SK-N-MC (cell line): Measurements from ENCODE around the gene DEPP1.

Source experiments
- DNase-seq: peaks from one replicate; pipeline ENCODE4 v3.0.0-alpha.2; 2011; ENCODE audit warnings: low read depth, low spot score
- H3K27ac ChIP-seq: fragments of 200-600 bp; sonication (generic); 2 replicates; pipeline ENCODE4 v1.5.1; 2016; ENCODE audit warnings: mixed run types
- H3K36me3 ChIP-seq: fragments of 200-600 bp; sonication (generic); 2 replicates; pipeline ENCODE4 v1.6.1; 2017; ENCODE audit warnings: antibody characterized with exemption, low read length, mixed read lengths; ENCODE audit not compliant: insufficient read depth
- H3K4me3 ChIP-seq: fragments of 200-600 bp; sonication (generic); 2 replicates; pipeline ENCODE4 v1.5.1; 2016
- H3K9ac ChIP-seq: fragments of 200-600 bp; sonication (generic); 2 replicates; pipeline ENCODE4 v1.8.0; 2017; ENCODE audit warnings: mixed run types, mixed read lengths; ENCODE audit not compliant: insufficient read length
- H3K9me3 ChIP-seq: fragments of 200-600 bp; sonication (generic); 2 replicates; pipeline ENCODE4 v1.6.1; 2017; ENCODE audit warnings: low read depth, mild to moderate bottlenecking, antibody characterized with exemption, low read length, moderate library complexity, mixed read lengths
- EZH2 ChIP-seq: fragments of 200-600 bp; sonication (generic); IDR thresholded peaks from one replicate; pipeline ENCODE4 v1.6.1; 2017; ENCODE audit warnings: antibody characterized with exemption
- FOXP2 ChIP-seq: optimal IDR thresholded peaks from 2 replicates; pipeline ENCODE3; 2011; ENCODE audit warnings: mild to moderate bottlenecking, moderate library complexity; ENCODE audit not compliant: insufficient read depth; ENCODE audit errors: extremely low read length, control extremely low read depth
- POLR2AphosphoS5 ChIP-seq: IDR thresholded peaks from 2 replicates; pipeline ENCODE4 v1.6.1; 2012; ENCODE audit warnings: mild to moderate bottlenecking, low read depth, low read length, borderline replicate concordance

DEPP1 gene

DNA sequence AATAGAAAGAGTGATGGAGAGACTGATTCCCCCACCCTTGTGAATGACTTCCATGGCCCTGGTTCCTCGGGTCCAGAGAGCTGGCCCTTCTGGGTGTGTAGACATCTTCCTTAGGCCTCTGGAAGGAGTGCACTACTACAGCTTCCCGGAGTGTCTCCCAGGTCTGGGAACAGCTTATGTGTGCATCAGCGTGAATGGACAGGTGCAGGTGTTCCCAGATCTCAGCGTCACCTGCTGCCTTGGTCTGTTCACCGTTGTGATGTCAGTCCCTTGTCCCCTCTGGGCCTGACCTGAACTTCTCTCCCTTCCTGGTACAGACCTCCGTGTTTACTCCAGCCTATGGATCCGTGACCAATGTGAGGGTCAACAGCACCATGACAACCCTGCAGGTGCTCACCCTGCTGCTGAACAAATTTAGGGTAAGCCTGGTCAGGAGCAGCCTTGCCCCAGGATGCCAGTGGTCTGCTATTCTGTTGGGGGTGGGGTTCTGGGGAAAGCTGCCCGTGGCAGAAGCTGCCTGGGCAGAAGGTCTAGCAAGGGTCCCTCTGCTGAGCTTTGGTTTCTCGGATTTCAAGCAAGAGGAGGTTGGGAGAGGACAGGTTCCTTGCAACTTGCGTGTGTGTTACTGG is 10.5 kb upstream of the DEPP1 start:
- Histone ChIP-seq H3K27ac (no peak overlapping the region), H3K9me3 (no peaks in the 10 kb centered on the region), H3K36me3 (no peaks in the 10 kb centered on the region), H3K9ac (no peak overlapping the region), H3K4me3 (no peak overlapping the region)
- no peak for DNase-seq
- TF ChIP-seq EZH2 (no peak), POLR2AphosphoS5 (no peak), FOXP2 (no peak)

DNA sequence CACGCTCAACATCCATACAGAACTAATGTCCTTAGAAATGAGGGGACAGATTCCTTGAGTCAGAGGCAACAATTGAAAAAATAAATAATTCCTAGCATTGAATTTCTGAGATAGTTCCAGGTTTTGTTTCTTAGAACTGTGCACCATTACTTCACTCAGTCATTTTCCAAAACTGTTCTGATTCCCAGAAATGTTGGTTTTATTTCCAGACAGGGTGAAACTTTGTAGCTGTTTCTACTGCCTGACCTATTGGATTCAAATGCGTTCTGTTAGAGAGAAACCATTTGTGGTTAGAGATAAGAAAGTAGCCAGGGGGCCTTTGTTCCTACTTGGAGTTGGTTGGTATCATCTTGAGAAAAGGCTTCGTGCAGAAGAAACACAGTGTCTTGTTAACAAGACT is 8.1 kb upstream of the DEPP1 start:
- TF ChIP-seq POLR2AphosphoS5 (no peak), EZH2 (no peak), FOXP2 (no peak)
- Histone ChIP-seq H3K4me3 (no peak overlapping the region), H3K9me3 (no peaks in the 10 kb centered on the region), H3K27ac (no peak overlapping the region), H3K36me3 (no peaks in the 10 kb centered on the region), H3K9ac (no peak overlapping the region)
- DNase-seq, result no peak

- Histone ChIP-seq H3K27ac (no peak overlapping the region), H3K36me3 (no peaks in the 10 kb centered on the region), H3K9ac (no peak overlapping the region), H3K4me3 (no peak overlapping the region), H3K9me3 (no peaks in the 10 kb centered on the region)
- no peak for TF ChIP-seq POLR2AphosphoS5
- no peak for TF ChIP-seq FOXP2
- no peak for TF ChIP-seq EZH2
- DNase-seq, result no peak
Observed at GRCh38 chr10:44986179-44986578, 7.6 kb upstream of the DEPP1 start.

- H3K36me3 ChIP-seq, result no peaks in the 10 kb centered on the region
- H3K9ac ChIP-seq, result no peak overlapping the region
- no peak overlapping the region for H3K4me3 ChIP-seq
- H3K9me3 ChIP-seq, result no peaks in the 10 kb centered on the region
- no peak overlapping the region for H3K27ac ChIP-seq
- no peak for DNase-seq
- TF ChIP-seq FOXP2 (no peak), EZH2 (no peak), POLR2AphosphoS5 (no peak)
Observed at GRCh38 chr10:44985175-44985681, 6.6 kb upstream of the DEPP1 start.

GRCh38 chr10:44984671-44985101 is 6.1 kb upstream of the DEPP1 start:
- no peak for DNase-seq
- Histone ChIP-seq H3K4me3 (no peak overlapping the region), H3K9ac (no peak overlapping the region), H3K27ac (no peak overlapping the region), H3K9me3 (no peaks in the 10 kb centered on the region), H3K36me3 (no peaks in the 10 kb centered on the region)
- TF ChIP-seq POLR2AphosphoS5, result no peak
- no peak for TF ChIP-seq EZH2
- TF ChIP-seq FOXP2, result no peak

DNA sequence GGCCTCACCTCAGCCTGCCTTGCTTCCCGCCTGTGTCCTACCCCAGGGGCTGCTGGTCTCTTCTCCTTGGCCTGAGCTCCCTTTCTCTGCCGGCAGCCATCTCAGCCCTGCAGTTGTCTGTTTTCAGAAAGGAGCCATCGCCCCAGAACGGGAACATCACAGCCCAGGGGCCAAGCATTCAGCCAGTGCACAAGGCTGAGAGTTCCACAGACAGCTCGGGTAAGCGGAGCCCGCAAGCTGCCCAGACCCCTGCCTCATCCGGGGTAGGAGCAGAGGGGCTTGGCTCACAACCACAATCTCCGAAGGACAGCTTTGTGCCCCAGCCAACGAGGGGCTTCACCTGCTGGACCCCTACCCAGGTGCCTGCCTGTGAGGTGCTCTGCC is 5.3 kb upstream of the DEPP1 start:
- no peak overlapping the region for H3K27ac ChIP-seq
- H3K9me3 ChIP-seq, result no peaks in the 10 kb centered on the region
- no peak overlapping the region for H3K9ac ChIP-seq
- no peak for TF ChIP-seq EZH2
- H3K36me3 ChIP-seq, result no peaks in the 10 kb centered on the region
- DNase-seq, result no peak
- H3K4me3 ChIP-seq, result no peak overlapping the region

DNA sequence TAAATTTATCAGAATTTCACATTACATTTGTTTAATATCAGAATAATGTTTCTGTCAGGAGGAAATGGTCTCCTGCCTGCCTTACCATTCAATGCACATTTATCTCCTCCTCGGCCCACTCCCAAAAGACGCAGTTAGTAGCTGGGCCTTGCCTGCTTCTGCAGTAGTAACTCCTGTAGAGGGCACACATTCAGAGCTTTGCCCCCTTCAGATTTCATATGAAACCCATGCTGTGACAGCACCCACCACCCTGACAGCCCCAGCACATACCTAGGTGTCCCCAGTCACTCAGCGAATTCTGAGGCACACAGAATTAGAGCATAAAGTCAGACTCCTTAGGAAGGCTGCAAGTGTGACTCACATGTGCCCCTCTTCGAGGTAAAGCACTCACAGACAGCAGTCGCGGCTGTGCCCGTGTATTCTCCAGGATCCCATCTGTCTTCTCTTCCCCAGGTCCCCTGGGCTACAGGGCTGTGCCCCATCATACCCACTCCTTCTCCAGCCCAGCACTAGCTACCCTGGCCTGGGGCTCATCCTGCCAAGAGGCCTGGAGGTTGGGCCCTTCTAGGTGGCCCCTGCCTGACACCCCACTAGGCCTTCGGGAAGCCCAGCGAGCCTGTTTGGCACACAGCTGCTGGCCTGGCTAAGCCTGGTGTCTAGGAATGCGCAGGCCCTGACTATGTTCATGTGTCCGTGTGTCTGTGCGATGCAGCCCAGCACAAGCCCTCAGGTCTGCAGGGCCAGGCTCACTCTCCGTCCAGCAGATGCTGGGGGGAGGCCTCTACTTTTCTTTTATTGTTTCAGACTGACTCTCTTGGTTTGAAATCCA is 4.7 kb upstream of the DEPP1 start:
- H3K36me3 ChIP-seq, result no peaks in the 10 kb centered on the region
- H3K9me3 ChIP-seq, result no peaks in the 10 kb centered on the region
- no peak overlapping the region for H3K27ac ChIP-seq
- no peak overlapping the region for H3K4me3 ChIP-seq
- DNase-seq, result no peak
- no peak overlapping the region for H3K9ac ChIP-seq
- TF ChIP-seq EZH2, result no peak
- TF ChIP-seq POLR2AphosphoS5, result no peak
- TF ChIP-seq FOXP2, result no peak

GRCh38 chr10:44982496-44982895 is 3.9 kb upstream of the DEPP1 start:
- no peak overlapping the region for H3K27ac ChIP-seq

GRCh38 chr10:44982114-44982460 is 3.5 kb upstream of the DEPP1 start:
- no peak for TF ChIP-seq FOXP2
- no peak for TF ChIP-seq EZH2
- TF ChIP-seq POLR2AphosphoS5, result no peak
- Histone ChIP-seq H3K27ac (no peak overlapping the region), H3K4me3 (no peak overlapping the region), H3K9me3 (no peaks in the 10 kb centered on the region), H3K36me3 (no peaks in the 10 kb centered on the region), H3K9ac (no peak overlapping the region)
- DNase-seq, result no peak

More at GRCh38 chr10:44982496-44982895, 3.9 kb upstream of the DEPP1 start:
- Histone ChIP-seq H3K4me3 (no peak overlapping the region), H3K9me3 (no peaks in the 10 kb centered on the region), H3K36me3 (no peaks in the 10 kb centered on the region), H3K9ac (no peak overlapping the region)
- TF ChIP-seq FOXP2 (no peak), POLR2AphosphoS5 (no peak), EZH2 (no peak)
- DNase-seq, result no peak
